Stimulated activated CD8-positive, alpha-beta memory T cell treated with anti-CD3 and anti-CD28 coated beads, Interleukin-7, amount 100 ng/mL, for 48 hours (primary cell): Measurements from ENCODE around the gene ITGA2.

Experiments used
- DNase-seq, 2 donors: peaks; one replicate each; pipeline ENCODE4 v3.0.0-alpha.2; 2020; ENCODE audit warnings: low read depth in 1 of 2; ENCODE audit errors: extremely low read depth in 1 of 2

The ITGA2 gene

DNA sequence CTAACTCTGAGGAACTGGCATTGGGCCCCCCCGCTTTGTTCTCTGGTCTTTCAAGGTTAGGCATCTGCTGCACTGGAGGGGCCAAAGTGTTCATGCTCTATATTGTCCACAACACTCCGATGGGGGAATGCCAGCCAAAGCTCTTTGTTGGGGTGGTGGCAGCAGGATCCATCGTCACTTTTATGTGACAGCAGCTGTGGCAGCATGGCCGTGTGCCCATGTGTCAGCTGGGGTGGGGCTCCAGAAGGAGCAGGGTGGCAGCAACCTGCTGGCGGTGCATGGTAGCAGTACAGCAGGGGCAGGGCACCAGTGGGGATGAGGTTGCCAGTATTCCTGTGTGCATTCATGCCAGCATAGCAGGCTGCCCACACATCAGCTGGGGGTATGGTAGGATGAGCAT is 28.2 kb downstream of the ITGA2 start:
- no peak for DNase-seq

DNA sequence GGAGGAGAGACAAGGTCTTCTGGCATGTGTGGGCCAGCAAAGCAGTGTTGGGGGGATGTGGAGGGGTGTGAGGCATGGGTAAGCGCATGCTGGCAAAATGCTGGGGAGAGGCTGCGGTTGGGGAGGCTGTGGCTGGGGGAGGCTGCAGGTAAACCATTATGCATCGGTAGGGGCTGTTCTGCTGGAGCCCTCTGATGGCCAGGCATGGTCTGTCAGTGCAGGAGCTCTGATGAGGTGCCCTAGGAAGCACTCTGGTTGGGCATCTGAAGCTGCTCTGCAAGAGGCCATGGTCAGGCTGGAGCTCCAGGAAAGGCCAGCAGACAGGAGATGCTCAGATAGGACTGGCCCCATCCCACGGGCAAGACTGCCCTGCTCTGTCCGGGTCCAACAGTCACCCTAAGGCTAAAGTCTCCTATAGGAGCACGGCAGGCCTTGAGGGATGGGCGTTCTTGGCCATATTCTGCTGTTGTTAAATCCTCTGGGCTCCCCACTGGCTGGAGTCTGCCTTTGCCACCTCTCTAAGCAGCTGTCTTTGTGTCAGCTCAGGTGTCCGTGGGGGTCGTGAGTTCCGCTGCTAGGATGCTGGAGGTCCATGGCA is 28.7 kb downstream of the ITGA2 start:
- no peak for DNase-seq

DNA sequence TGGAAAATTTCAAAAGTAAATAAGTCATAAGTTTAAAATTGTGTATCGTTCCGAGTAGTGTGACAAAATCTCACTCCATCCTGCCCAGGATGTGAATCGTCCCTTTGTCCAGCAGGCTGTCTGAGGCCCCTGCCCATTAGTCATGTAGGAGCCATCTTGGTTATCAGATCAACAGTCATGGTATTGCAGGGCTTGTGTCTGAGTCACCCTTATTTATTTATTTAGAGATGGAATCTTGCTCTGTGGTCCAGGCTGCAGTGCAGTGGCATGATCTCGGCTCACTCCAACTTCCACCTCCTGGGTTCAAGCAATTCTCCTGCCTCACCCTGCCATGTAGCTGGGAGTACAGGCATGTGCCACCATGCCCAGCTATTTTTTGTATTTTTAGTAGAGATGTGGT is 30.2 kb downstream of the ITGA2 start:
- DNase-seq, result no peak

DNA sequence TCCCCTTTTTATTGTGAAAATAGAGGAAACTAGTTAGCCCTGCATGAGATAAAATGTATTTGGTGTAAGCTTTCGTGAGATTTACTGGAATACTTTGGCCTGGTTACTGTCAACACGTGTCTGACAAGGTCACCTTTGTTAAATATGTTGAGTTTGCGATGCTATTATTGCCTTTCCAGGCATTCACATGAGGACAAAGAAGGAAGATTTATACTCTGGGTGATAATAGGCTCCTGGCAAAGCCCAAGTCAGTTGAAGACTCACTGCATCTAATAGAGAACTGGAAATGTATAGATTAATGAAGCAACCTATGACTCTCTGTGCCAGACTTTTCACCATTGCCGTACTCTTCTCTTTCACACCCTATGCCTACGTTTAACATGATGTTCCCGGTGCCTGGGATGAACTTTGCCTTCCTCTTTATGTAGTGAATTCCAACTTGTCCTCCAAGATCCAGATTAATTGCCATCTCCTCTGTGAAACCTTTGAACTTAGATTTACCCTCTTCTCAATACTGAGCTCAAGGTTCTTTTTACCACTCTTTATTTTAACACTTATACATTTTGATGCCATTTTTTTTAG is 33.9 kb downstream of the ITGA2 start:
- no peak for DNase-seq

DNA sequence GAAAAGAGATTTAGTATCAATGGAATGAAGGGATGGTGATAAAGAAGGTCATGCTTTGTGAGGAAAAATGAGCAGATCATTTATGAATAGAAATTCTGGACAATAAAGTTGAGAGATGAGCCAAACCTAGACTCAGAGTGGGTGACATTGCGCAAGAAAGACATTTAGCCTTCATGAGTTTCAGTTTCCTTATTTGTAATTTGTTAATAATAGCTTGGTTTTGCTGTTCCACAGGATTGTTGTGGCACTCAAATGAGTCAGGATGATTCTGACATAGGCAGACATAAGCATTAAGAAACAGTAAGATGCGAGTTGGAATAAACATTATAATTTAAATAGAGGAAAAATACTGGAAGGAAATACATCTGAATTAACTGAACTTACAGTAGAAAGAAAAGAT is 34.8 kb downstream of the ITGA2 start:
- no peak for DNase-seq

DNA sequence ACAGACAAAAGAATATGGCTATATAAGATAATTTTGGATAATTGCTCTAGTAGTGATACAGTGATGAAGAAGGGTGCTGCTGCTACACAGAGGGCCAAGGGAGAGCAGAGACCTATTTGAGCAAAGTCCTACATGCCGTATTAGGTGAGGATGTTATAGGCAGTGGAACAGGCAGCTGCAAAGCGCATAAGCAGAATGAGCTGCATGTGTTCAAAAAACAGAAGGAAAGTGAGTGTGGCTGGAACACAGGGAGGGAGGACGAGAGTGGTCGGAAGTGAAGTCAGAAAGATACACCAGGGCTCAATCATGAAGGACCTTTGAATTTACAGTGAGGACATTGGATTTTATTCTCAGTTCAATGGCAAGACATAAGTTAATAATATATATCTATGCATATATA is 35.4 kb downstream of the ITGA2 start:
- no peak for DNase-seq

DNA sequence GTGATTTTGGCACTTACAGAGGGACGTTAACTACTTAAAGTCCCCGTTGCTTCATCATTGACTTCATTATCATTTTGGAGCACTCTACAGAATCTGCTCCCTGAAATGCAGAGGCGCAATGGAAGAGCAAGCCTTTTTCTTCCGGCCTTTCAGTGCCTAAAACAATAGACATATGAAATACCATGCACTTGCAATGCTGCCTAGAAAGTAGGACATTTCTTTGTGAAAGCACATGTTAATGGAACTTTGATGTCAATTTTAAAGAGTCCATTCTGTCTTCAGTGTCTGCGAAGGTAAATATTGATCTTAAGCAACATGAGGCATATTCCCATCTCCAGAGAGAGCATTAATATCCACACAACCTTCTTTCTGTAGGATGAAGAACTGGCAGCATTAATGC is 36.3 kb downstream of the ITGA2 start:
- no peak for DNase-seq

DNA sequence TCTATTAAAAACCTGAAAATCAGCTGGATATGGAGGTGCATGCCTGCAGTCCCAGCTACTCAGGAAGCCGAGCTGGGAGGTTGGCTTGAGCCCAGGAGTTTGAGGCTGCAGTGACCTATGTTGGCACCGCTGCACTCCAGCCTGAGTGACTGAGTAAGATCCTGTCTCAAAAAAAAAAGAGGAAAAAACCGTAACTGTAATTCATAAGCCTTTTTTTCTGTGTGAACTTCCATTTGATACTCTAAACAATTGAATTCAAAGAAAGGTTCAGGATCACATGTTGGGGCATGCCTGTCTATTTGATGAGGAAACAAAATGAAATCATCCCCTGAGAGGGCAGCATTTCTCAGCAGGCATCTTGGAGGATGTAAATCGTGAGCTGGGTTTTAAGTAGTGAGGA is 38.8 kb downstream of the ITGA2 start:
- DNase-seq, result no peak

DNA sequence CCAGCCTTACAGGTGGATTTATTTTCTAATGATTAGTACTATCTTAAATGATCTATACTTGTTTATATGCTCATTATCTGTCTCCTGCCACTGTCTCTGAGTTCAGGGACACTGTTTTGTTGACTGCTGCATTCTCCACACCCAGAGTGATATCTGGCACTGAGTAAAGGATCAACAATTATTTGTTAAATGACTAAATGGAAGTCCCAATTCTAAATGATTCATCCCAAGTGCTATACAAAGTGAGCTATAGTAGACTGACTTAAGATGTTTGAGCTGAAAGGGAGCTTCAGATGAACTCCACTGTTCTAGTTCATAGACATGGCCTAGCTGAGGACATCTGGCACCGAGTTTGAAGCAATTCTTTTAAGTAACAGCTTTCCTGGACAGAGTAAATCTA is 40.5 kb downstream of the ITGA2 start:
- DNase-seq, result no peak

DNA sequence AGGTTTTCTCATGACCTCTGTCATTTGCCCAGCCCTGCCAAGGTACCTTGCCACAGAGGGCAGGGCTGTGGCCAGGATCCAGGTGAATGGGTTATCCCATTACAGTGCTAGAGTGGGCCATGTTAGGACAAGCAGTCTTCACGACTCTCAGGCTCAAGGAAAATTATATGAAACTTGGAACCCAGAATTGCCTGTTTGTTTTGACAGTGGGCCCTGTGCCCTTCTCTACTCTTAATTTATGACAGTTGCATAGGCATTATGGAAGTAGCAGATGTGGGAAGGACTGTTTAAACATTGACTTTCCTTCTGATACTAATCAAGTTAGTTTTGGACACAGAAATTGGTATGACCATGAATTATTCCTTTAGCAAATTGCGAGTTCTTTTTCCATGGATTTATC is 41.7 kb downstream of the ITGA2 start:
- no peak for DNase-seq

DNA sequence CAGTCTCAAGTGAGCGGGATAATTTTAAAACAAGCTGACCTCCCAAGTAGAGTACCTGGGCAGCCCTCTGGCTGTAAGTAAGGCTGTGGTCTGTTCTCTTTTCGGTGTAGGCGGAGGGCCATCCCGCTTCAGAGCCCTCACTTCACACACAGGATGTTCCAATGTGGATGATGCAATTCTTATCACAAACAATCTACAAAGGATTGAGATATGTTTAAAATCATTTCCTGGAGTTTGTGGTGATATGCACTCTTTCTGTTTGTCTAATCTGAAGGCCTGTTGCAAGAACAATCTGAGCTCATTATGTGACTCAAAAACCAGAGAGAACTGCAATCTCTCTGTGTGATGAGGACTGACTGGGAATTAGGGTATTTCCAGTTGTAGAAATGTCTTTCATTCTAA is 42.5 kb downstream of the ITGA2 start:
- DNase-seq, result no peak

DNA sequence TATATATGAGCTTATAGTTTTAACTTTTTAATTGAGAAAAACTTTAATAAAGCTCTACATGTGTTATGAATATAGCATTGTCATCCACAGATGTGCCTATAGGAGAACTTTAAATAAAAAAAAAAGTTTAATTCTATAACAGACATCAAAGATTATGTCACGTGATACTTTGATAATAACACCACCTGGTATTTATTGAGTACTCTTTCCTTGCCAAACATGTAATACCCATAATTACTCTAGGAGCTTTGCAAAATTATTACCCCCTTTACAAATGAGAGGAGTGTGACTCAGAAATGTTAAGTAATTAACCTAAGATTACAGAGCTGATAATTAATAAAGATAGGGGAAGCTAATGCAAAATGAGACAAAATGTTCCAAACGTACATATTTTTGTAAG is 43.0 kb downstream of the ITGA2 start:
- no peak for DNase-seq

DNA sequence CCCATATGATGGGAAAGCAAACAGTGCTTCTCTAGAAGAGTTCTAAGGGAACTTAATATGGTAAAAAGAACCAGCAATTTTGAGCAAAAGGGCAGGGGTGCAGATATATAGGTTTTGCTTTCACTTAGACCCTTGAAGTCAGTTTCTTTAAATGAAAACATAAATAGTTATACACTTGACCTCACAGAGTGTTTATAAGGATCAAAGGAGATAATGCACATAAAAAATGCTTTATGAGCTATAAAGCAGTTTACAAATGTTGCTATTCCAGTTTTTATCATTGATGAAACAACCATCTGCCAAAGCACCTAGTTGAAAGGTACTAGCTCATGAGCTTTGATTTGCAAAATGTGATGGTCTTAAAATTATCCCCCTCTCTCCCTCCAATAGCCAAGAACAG is 45.7 kb downstream of the ITGA2 start:
- no peak for DNase-seq

DNA sequence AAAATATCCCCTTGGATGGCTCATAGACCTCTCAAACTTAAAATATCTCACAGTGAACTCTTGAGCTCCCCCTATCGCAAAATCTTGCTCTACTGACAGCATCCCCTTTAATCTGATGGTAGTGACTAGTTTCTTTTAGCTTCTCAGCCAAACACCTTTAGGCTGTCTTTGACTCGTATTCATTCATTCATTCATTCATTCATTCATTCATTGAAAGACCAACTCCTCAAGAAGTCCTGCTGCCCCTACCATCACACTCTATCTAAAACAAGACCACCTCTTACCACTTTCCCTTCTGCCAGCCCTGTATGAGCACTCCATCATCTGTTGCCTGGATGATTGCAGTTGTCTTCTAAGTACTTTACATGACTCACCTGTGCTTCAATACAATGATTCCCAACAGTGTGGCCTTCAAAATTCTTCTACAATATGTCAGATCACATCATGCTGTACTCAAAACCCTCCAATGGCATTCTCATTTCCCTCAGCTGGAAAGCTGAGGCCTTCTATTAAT is 46.8 kb downstream of the ITGA2 start:
- DNase-seq, result no peak

DNA sequence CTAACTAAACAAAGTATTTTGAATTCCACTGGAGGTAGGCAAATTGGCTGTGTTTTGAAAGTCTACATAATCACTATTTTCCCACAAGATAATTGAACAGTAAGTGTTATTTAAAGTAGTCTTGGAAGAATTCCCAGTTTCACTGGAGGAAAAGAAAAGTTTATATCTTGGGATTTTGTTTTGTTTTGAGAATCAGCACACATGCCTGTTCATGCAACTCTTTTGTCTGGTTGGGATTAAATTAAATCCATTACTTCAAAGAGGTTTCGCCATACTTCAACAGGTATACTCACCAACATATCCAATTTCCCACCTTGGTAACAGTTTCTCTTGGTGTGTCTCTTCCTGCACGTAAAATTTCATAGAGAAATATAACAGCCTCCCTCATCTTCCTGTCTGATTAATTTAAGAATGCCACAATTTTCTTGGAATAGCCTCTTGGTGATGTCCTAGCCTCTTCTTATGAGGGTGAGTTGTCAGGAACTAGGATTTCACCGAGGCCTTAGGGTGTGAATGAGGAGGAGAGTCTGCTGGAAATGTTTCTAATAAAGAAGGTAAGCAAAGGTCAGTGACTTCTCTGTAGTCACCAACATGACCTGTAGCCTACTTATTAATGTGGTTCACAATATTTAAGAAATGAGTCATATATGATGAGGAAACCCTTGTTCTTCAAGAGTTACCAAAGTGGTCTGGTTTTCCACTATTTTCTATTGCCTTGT is 48.1 kb downstream of the ITGA2 start:
- DNase-seq, result no peak

DNA sequence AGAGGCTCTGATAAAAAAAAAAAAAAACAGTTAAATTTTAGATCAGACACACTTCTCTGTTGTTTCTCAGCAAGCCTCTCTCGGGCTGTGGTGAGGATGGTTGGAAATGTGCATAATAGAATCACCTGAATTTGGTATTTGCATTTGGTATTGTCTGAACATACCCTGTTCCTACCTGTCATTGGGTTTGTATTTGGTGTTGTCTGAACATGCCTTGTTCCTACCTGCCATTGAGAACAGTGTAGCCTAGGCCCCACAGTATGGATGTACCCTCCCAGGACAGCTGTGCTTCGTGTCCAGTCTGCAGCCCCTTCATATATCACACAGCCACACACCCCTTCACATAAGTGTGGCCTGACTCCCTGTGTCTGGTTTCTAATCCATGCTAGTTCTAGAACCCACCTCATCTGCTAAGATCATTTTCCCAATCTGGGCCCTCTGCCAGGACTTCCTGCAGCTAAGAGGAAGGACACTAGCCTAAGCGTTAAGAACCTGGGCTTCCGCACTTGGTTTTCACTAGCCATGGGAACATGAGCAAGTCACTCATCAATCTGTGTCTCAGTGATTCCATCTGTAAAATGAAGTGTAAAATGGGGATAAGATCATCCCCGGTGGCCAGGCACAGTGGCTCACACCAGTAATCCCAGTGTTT is 49.2 kb downstream of the ITGA2 start:
- no peak for DNase-seq

DNA sequence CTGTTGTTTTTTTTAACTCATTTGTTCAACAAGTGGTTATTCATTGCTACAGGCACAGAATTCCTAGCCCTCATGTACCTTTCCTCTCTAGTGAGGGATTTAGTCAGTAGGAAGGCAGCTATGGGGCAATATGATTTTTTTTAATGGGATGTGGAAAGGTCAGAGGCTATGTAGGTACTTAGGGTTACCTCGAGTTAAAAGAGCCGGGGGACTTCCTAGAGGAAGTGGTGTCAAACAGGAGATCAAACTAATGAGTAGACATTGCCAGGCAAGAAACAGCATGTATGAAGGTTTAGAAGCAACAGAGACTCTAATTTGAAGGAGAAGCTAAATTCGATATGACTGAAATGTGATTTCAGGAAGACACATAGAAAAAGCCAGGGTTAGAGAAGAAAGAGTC is 50.7 kb downstream of the ITGA2 start:
- DNase-seq, result no peak

DNA sequence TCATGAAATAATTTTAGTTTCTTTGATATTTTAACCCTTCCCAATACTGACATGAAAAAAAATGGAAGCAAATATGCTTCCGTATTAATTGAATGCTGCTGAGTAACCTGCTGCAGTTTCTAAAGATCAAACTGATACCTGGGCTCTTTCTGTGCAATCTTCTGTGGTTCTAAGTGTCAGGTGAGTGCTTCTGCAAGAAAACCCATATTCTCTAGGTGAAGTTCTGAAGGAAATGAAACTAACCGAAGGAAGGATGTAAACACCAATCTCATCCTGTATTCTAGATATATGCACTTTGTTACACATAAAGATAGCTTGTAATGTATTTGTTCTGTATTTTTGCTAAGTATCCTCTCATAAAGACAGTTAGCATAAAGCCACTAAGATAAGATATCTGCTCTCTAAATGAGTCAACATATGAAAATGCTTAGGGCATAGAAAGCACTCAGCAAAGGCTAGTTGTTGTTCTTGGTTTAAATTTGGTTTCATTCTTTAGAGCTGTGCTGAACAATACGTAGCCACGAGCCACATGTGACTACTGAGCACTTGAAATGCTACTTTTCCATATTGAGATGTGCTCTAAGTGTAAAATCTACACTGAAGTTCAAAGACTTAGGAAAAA is 52.0 kb downstream of the ITGA2 start:
- DNase-seq, result no peak

DNA sequence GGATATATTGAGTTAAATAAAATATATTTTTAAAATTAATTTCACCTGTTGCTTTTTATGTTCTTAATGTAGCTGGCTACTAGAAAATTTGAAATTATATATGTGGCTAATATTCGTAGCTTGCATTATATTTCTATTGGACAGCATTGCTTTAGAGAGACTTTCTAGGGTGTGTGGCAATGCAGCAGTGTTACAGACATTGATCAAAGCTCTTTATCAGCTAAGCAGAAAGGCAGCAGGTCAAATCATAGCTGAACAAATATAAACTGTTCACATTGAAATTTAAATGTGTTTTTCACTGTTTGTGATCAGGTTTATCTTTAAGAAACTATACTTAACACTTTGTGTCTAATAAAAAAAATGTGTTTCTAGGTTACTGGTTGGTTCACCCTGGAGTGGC is 52.6 kb downstream of the ITGA2 start:
- DNase-seq, result no peak

DNA sequence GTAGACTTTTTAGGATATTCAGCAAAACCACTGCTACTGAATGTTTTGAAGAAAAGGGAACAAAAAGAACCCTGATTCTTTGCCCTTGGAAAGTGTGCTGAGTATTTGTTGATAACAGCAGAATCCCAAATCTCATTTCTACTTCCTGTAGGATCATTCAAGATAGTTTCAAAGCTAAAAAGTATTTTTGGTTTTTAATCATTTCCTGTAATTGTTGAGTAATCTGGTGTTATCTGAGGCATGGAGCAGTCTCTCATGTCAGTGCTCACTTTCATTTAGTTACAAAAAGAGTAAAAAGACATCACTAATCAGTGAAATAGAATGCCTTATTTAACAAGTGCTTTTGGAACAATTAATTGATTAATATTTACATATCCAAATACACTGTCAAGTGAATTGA is 56.1 kb downstream of the ITGA2 start:
- DNase-seq, result no peak

DNA sequence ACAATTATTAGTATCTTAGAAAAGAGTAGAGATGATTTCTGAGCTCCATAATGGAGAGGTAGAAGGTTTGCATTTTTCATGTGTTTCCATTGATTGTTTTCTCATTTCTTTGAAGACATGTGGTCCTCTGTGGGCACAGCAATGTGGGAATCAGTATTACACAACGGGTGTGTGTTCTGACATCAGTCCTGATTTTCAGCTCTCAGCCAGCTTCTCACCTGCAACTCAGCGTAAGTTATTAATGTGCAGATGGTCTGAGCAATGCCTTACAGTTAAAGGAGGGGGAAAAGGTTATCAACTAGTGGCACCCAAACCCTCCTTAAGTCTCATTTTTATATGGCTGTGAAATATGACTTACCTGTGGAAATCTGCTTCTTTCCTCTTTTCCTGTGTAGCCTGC is 59.1 kb downstream of the ITGA2 start:
- no peak for DNase-seq

DNA sequence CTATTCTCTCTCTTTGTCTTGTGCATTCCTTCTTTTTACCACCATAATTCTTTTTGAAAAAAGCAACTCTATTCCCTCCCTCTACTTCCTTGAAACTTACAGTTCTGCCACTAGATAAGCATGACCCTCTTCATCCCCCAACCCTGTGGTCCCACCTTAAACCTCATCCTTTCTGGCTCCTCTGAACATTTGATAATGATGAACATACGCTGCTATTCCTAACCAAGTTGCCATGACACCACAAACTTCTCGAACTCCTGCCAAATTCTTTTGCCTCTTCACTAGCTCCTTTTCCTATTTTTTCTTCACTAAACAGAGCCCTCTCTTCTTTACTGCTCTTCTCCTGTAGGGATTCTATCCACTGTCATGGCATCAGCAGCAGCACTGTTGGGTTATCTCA is 63.3 kb downstream of the ITGA2 start:
- no peak for DNase-seq
